Osteoblast (primary cell): ENCODE results near the gene ELMOD3. TPM values are rescaled to one million over a fixed set of nuclear protein-coding genes. Genes with fewer than 3 reads are reported as not detected.

Experiments
- DNase-seq: peaks from one replicate; pipeline ENCODE4 v3.0.0; 2011; ENCODE audit warnings: low spot score, mixed read lengths; ENCODE audit not compliant: insufficient read length; ENCODE audit errors: missing footprints
- H2AFZ ChIP-seq: 2 replicates; pipeline ENCODE4 v1.6.0; 2011; ENCODE audit warnings: mild to moderate bottlenecking, low read length
- H3K27ac ChIP-seq: 2 replicates; pipeline ENCODE4 v1.5.1; 2011; ENCODE audit warnings: mild to moderate bottlenecking, low read depth, low read length, moderate library complexity
- H3K27me3 ChIP-seq: 2 replicates; pipeline ENCODE4 v1.6.0; 2012; ENCODE audit warnings: mild to moderate bottlenecking, control low read depth, inconsistent platforms, low read length, moderate library complexity; ENCODE audit not compliant: insufficient read depth
- H3K36me3 ChIP-seq: 2 replicates; pipeline ENCODE4 v1.5.1; 2011; ENCODE audit warnings: mild to moderate bottlenecking, low read length, control low read depth, moderate library complexity; ENCODE audit not compliant: insufficient read depth
- H3K4me1 ChIP-seq: 2 replicates; pipeline ENCODE4 v1.5.1; 2011; ENCODE audit warnings: mild to moderate bottlenecking, low read length, control low read depth, moderate library complexity; ENCODE audit not compliant: insufficient read depth
- H3K4me2 ChIP-seq: 2 replicates; pipeline ENCODE4 v1.6.0; 2011; ENCODE audit warnings: mild to moderate bottlenecking, low read length; ENCODE audit not compliant: insufficient read depth
- H3K4me3 ChIP-seq: fragments of 200-600 bp; sonication (generic); 3 replicates; pipeline ENCODE4 v1.5.1; 2012; ENCODE audit warnings: mild to moderate bottlenecking, low read length, inconsistent platforms; ENCODE audit not compliant: insufficient read depth
- H3K79me2 ChIP-seq: 2 replicates; pipeline ENCODE4 v1.6.0; 2012; ENCODE audit warnings: mild to moderate bottlenecking, low read length, control low read depth, inconsistent platforms; ENCODE audit not compliant: insufficient read depth
- H3K9me3 ChIP-seq: 2 replicates; pipeline ENCODE4 v1.5.1; 2011; ENCODE audit warnings: low read depth, low read length, control low read depth
- H4K20me1 ChIP-seq: 2 replicates; pipeline ENCODE4 v1.6.0; 2012; ENCODE audit warnings: mild to moderate bottlenecking, low read length, control low read depth; ENCODE audit not compliant: insufficient read depth
- CTCF ChIP-seq: IDR thresholded peaks from 2 replicates; pipeline ENCODE4 v1.5.1; 2011; ENCODE audit warnings: mild to moderate bottlenecking, low read depth, low read length, moderate library complexity; ENCODE audit errors: extremely low read depth
- total RNA-seq: library from RNA; depleted of rRNA; stranded (reverse); fragments of >200 nt; gene quantifications from 2 replicates; pipeline ENCODE4 v1.2.3, GENCODE V29; 2012

ELMOD3 gene
- total RNA-seq, 1 donor, result 22.1 TPM

GRCh38 chr2:85324639-85325465 lies 29.7 kb upstream of the ELMOD3 start:
- peak overlapping the region; percentile 90 for H3K4me3 ChIP-seq
- H2AFZ ChIP-seq, result no peak overlapping the region
- H3K36me3 ChIP-seq, result peaks cover 56% of the 10 kb centered on the region
- DNase-seq, result no peak
- no peak for TF ChIP-seq CTCF
- no peaks in the 10 kb centered on the region for H3K9me3 ChIP-seq
- peaks cover 54% of the 10 kb centered on the region for H4K20me1 ChIP-seq
- peaks cover 28% of the 10 kb centered on the region for H3K4me1 ChIP-seq
- H3K79me2 ChIP-seq, result peaks cover 77% of the 10 kb centered on the region
- peak overlapping the region; percentile 29 for H3K27ac ChIP-seq
- H3K4me2 ChIP-seq, result peak overlapping the region; percentile 98
- H3K27me3 ChIP-seq, result no peaks in the 10 kb centered on the region

GRCh38 chr2:85325466-85325811 lies 29.1 kb upstream of the ELMOD3 start:
- no peak for TF ChIP-seq CTCF
- Histone ChIP-seq H3K9me3 (no peaks in the 10 kb centered on the region), H3K4me2 (peak overlapping the region; percentile 98), H3K27ac (no peak overlapping the region), H3K79me2 (peaks cover 71% of the 10 kb centered on the region), H2AFZ (no peak overlapping the region), H3K4me3 (peak overlapping the region; percentile 90), H3K4me1 (peaks cover 28% of the 10 kb centered on the region), H4K20me1 (peaks cover 51% of the 10 kb centered on the region), H3K27me3 (no peaks in the 10 kb centered on the region), H3K36me3 (peaks cover 50% of the 10 kb centered on the region)
- DNase-seq, result no peak

GRCh38 chr2:85326406-85327159 lies 28.0 kb upstream of the ELMOD3 start:
- DNase-seq, result no peak
- Histone ChIP-seq H3K36me3 (peaks cover 38% of the 10 kb centered on the region), H3K27me3 (no peaks in the 10 kb centered on the region), H3K4me2 (peak overlapping the region; percentile 98), H3K4me1 (peaks cover 28% of the 10 kb centered on the region), H3K79me2 (peaks cover 60% of the 10 kb centered on the region), H3K4me3 (peak overlapping the region; percentile 90), H3K9me3 (no peaks in the 10 kb centered on the region), H3K27ac (peak overlapping the region; percentile 98), H4K20me1 (peaks cover 44% of the 10 kb centered on the region), H2AFZ (no peak overlapping the region)
- no peak for TF ChIP-seq CTCF
